Measurements from ENCODE around the gene DKKL1.

The DKKL1 gene

DNA sequence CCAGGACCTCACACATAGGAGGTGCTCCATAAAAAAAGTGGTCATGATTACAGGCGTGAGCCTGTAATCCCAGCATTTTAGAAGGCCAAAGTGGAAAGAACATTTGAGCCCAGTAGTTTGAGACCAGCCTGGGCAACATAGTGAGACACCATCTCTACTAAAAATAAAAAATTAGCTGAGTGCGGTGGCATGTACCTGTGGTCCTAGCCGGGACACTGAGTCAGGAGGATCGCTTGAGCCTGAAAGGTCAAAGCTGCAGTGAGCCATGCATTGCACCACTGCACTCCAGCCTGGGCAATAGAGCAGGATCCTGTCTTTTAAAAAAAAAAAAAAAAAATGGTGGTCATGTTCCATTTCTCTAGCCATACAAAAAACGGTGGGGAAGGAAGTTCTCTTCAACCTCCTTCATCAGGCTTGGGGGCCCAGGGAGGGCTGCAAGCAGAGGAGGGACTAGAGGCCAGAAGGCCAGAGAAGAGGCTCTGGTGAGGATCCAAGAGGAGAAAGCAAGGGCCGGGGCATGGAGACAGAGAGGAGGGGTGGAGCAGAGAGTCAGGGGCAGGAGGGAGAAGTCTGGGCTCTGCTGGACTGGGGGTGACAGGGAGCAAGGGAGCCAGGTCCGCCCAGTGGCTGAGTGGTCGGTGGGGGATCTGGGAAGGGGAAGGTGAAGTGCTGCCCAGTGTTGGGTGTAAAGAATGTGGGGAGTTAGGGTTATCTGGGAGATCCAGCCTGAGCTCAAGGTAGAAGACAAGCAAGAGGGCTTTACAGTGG lies 33.2 kb downstream of the DKKL1 start:
- DNase-seq: no peak

DNA sequence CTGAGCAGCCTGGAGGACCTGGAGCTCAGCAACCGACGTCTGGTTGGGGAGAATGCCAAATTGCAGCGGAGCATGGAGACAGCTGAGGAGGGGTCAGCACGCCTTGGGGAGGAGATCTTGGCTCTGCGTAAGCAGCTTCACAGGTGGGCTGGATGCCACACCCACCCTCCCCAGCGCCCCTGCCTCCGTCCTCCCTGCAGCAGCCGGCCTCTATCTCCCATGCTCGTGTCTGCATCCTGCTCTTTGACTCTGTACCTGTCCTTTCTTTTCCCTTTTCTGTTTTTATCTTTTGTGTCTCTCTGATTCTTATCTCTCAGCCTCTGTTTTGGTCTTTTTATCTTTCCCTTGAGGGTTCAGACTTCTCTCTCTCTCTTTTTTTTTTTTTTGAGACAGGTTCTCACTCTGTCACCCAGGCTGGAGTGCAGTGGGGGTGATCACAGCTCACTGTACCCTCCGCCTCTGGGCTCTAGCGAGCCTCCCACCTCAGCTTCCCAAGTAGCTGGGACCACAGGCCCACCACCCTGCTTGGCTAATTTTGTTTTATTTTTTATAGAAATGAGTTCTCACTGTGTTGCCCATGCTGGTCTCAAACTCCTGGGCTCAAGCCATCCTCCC lies 34.4 kb downstream of the DKKL1 start:
- DNase-seq: no peak

DNA sequence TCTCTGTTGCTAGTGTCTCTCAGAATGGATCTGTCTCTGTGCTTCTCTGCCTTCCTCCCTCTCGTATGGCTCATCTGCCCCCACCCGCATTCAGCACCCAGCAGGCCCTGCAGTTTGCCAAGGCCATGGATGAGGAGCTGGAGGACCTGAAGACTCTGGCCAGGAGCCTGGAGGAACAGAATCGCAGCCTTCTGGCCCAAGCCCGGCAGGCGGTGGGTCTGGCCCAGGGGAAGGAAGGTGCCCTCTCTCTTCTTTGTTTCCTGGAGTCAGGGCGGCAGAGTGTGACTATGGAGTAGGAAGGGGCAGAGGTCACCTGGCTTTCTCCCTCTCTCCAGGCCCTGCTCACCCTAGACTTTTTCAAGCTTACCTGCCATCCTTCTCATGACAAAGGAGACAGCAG lies 35.3 kb downstream of the DKKL1 start:
- no peak for DNase-seq

- no peak for DNase-seq
These were observed 36.4 kb downstream of the DKKL1 start for GRCh38 chr19:49400029-49400428.

DNA sequence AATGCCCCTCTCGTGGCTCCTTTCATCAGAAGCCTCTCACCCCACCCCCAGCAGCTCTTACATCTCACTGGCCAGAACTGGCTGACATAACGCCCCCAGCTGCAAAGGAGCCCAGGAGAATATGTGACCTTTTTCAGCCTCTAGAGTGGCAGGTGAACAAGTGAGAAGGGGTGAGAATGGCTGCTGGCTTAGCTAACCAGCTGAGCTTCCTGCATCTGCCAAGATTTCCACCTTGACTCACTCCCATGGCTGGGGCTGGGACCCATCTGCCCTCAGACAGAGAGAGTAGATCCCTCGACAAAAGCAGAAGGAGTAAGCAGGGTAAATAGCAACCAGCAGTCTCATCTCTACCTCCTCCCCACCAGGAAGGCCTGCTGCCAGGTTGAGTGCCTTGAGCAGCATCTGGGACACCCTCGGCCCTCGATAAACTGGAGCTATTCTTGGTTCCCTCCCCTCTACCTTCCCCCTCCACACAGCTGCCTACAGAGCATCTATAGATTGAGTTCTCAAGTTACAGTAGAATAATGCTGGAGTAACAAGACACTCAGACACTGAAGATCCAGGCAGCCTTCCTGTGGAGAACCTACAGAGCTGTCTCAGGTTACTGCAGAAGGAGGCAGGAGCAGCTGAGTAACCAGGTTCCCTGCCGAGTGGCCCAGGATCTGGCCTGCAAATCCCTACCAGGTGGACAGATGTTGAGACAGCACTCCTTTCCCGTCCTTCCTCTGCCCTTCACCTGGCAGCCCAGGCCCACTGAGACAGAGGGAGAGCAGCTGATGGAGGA lies 39.9 kb downstream of the DKKL1 start:
- DNase-seq: peak; percentile 21

- no peak for DNase-seq
These were observed 43.4 kb downstream of the DKKL1 start for GRCh38 chr19:49407079-49407478.

- DNase-seq: no peak
These were observed 43.9 kb downstream of the DKKL1 start for GRCh38 chr19:49407482-49408015.

- DNase-seq: no peak
These were observed 45.3 kb downstream of the DKKL1 start for GRCh38 chr19:49408816-49409440.

- DNase-seq: no peak
These were observed 45.9 kb downstream of the DKKL1 start for GRCh38 chr19:49409441-49410029.

DNA sequence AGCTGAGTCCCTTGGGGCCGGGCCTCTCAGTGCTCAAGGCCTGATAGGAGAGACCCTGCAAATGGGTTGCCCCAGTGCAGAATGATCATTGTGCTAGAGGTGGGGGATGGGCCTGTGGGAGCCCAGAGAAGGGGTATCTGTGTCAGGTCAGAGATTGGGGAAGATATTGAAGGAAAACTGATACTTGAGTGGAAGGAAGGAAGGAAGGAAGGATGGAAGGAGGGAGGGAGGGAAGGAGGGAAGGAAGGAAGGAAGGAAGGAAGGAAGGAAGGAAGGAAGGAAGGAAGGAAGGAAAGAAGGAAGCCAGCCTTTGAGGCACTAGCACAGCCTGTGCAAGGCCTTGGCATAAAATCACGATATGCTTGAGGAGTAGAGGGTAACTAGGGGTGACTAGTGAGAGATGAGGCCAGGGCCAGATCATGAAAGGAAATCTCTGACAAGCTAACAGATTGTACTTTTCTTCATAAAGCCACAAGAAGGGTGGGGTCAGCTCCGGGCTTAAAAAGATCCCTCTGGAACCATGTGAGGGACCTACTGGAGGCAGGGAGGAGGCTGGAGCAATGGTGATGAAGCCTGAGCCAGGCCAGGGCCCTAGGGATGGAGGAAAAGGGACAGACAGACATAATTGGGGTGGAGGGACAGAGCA lies 48.1 kb downstream of the DKKL1 start:
- DNase-seq: no peak

GRCh38 chr19:49413348-49413747 lies 49.7 kb downstream of the DKKL1 start:
- no peak for DNase-seq

- no peak for DNase-seq
These were observed 50.6 kb downstream of the DKKL1 start for GRCh38 chr19:49414256-49414655.

DNA sequence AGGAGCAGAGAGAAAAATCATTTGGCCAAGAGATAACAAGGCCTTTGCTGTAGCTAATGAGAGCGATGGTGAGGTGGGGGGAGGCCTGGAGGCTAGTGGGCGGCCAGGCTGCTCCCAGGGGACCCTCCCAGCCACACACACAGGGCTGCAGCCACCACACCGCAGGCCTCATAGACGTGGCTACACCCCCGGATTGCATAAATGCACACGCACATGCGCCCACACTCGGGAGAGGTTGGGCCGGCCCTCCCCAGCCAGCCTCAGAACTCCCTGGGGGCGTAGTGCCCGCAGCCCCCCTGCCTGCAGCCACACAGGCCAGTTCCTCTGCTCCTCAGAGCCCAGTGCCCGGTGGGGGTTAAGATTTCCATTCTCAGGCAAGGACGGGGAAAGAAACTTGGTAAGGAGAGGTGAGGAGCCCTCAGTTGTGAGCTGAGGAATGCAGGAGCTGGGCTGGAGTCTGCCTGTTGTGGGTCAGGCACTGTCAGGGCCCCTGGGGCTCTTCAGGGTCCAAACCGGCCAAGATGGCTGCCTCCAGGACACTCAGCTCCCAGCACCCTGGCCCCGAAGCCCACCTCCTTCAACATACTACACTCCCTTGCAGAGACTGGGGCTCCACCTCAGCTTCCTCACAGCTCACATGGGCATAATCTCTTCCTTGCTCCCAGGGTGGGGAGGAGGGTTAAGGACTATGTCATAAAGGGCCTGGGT lies 51.6 kb downstream of the DKKL1 start:
- no peak for DNase-seq

- no peak for DNase-seq
These were observed 52.1 kb downstream of the DKKL1 start for GRCh38 chr19:49415810-49416200.

DNA sequence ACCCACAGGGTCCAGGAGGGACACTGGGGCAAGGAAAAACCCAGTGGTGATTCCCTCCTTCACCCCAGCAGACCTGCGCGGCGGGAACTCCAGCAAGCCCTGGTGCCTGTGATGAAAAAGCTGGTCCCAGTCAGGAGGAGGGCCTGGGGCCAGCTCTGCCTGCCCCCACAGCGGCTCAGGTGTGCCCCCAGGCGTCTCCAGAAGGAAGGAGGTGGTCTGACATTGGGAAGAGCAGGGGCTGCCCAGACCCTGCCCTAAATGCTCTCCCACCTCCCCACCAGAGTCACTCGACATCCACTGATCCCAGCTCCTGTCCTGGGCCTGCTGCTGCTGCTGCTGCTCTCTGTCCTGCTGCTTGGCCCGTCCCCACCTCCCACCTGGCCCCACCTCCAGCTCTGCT lies 53.4 kb downstream of the DKKL1 start:
- DNase-seq: no peak

DNA sequence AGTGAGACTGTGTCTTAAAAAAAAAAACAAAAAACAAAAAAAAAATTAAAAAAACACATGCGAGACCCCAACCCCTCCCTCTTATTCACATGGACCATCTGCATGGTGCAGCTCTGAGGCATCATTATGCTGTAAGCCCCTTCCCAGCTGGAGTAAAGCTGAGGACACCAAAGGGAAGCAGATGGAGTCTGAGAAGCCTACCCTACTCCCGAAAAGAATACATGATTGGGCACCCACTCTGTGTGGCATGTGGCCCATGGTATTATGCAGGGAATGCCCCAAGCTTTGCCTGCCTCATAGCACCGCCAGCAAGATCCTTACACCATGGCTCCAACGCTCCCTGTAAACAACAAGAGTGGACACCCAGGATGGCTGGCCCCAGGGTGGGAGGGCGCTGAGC lies 54.8 kb downstream of the DKKL1 start:
- no peak for DNase-seq

DNA sequence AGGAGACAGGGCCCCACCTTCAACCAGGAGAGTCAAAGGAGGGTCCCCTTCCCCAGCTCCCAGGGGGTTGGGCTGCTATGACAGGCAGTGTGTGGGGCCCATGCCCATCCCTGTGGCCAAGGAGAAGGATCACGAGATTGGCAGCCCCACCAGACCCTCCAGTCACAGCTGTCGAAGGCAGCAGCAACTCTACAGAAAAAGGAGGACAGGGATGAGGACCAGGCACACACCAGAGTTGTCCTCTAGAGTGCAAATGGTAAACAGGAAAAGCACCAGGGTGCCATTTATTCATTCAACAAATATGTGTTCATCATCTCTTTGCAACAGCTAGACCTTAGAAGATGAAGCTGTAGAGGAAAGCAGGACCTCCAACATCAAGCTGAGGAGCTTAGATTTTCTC lies 55.5 kb downstream of the DKKL1 start:
- peak; percentile 19 for DNase-seq

DNA sequence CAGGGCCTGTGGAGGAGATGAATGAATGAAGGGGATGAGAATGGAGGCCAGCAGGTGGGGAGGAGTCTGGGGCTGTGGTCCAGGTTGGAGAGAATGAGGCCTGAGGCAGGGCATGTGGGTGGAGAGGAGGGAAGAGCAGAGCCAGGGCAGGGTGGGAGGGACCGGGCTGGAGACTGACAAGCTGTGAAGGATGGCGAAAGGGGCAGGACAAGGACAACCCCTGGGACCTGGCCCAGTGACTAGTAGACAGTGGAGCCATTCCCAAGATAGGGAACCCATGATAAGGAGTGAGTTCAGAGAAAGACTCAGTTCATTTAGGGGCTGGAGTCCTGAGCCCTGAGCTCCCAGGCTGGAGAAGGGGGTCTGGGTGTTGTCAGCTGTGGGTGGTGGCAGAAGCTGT lies 56.5 kb downstream of the DKKL1 start:
- no peak for DNase-seq

- DNase-seq: peak; percentile 62
These were observed 57.6 kb downstream of the DKKL1 start for GRCh38 chr19:49421039-49421877.

DNA sequence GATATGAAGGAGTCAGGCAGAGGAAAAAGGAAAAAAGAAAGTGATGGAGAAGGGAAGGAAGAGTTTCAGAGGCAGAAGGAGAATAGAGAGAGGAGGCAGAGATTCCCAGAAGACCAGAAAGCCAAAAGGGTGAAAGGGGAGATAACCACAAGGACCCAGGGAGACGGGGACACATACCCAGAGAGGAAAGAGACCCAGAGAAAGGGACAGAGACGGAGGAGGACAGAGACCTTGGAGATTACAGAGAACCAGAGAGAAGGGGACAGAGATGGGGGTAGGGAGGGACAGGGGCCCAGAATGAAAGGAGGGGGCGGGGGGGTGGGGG lies 58.2 kb downstream of the DKKL1 start:
- no peak for DNase-seq
